K562 (cell line): ENCODE results near the gene MAP3K6. TPM values are rescaled to one million over a fixed set of nuclear protein-coding genes. Genes with fewer than 3 reads are reported as not detected.

Experiments
- ATAC-seq: fragments of 200-7000 bp; cut with Tn5 transposase; 3 replicates; pipeline ENCODE4 v1.9.1; 2020; ENCODE audit warnings: moderate library complexity
- BruUV-seq: library from RNA; stranded (reverse); fragments of 400-500 nt; replicated peaks from 2 replicates; lab custom pipeline; 2021; lab: Mats Ljungman, UMichigan
- CTCF ChIA-PET: fragments of 300-600 bp; formaldehyde crosslinking; extraction: SDS; loops from one replicate; lab custom pipeline; 2021; ENCODE audit warnings: low intra/inter-chr PET ratio; lab: Yijun Ruan, JAX
- POLR2A ChIA-PET: fragments of 300-600, 350-650 bp; sonication (Branson Sonifier 250); formaldehyde crosslinking; extraction: SDS; loops from one replicate; lab custom pipeline; 2021; ENCODE audit warnings: antibody characterized with exemption, inconsistent platforms; lab: Yijun Ruan, JAX
- DNase-seq, 4 experiments: peaks; one replicate each; pipeline versions ENCODE4 v3.0.0 to v3.0.0-alpha.2; 2011 to 2018; ENCODE audit warnings: low spot score in 3 of 4, mixed read lengths in 3 of 4; ENCODE audit errors: extremely low read depth in 1 of 4
- FAIRE-seq: peaks from 2 replicates; lab custom pipeline; 2011; peaks lifted over from hg19 to GRCh38; lab: Jason Lieb, UNC
- H2AFZ ChIP-seq: 2 replicates; pipeline ENCODE4 v1.6.0; 2011; ENCODE audit warnings: low read depth, low read length, control low read depth, inconsistent platforms
- H3K27ac ChIP-seq: fragments of 200-600 bp; 3 replicates; pipeline ENCODE4 v1.8.0; 2011; ENCODE audit warnings: low read depth, mild to moderate bottlenecking, control low read depth, inconsistent platforms, low read length, moderate library complexity, mixed read lengths; ENCODE audit errors: extremely low read depth
- H3K27me3 ChIP-seq, 2 experiments: fragments of 300-600 bp in 1 of 2; 2 replicates in 1 of 2; 3 replicates in 1 of 2; pipeline versions ENCODE4 v1.6.0 to v1.8.0; 2011; ENCODE audit warnings: inconsistent platforms in 2 of 2, low read length in 2 of 2, mild to moderate bottlenecking in 1 of 2, mixed read lengths in 1 of 2, moderate library complexity in 1 of 2; ENCODE audit not compliant: control insufficient read depth in 2 of 2, insufficient read depth in 2 of 2
- H3K36me3 ChIP-seq: fragments of 300-600 bp; 3 replicates; pipeline ENCODE4 v1.8.0; 2011; ENCODE audit warnings: mild to moderate bottlenecking, low read length, inconsistent platforms; ENCODE audit not compliant: control insufficient read depth, insufficient read depth
- H3K4me1 ChIP-seq, 2 experiments: fragments of 200-600 bp in 1 of 2; replicated peaks in 1 of 2; 2 replicates in 1 of 2; 3 replicates in 1 of 2; pipeline versions ENCODE4 v1.5.1 to v1.8.0; 2011; ENCODE audit warnings: inconsistent platforms in 2 of 2, low read length in 2 of 2, mild to moderate bottlenecking in 1 of 2, mixed read lengths in 1 of 2, moderate library complexity in 1 of 2; ENCODE audit not compliant: control insufficient read depth in 2 of 2, insufficient read depth in 2 of 2
- H3K4me2 ChIP-seq: 2 replicates; pipeline ENCODE4 v1.6.1; 2011; ENCODE audit warnings: low read length, control low read depth, inconsistent platforms, mixed read lengths; ENCODE audit not compliant: insufficient read depth
- H3K4me3 ChIP-seq: fragments of 200-600 bp; sonication (generic), shearing (Covaris generic); 2 replicates; pipeline ENCODE4 v1.5.1; 2016; ENCODE audit warnings: control low read depth, inconsistent platforms
- H3K79me2 ChIP-seq: fragments of 200-600 bp; 3 replicates; pipeline ENCODE4 v1.8.0; 2011; ENCODE audit warnings: low read length, inconsistent platforms; ENCODE audit not compliant: control insufficient read depth, insufficient read depth
- H3K9ac ChIP-seq, 2 experiments: 2 replicates each; pipeline versions ENCODE4 v1.6.0 to v1.6.1; 2011; ENCODE audit warnings: low read depth in 2 of 2, low read length in 2 of 2, control low read depth in 1 of 2, inconsistent platforms in 1 of 2, mild to moderate bottlenecking in 1 of 2, mixed read lengths in 1 of 2; ENCODE audit not compliant: insufficient read depth in 1 of 2
- H3K9me1 ChIP-seq: one replicate; pipeline ENCODE4 v1.6.0; 2011; ENCODE audit warnings: inconsistent platforms, mild to moderate bottlenecking, low read length, moderate library complexity; ENCODE audit not compliant: control insufficient read depth, insufficient read depth
- H3K9me3 ChIP-seq: replicated peaks from 2 replicates; pipeline ENCODE4 v1.5.1; 2011; ENCODE audit warnings: low read depth, low read length, inconsistent platforms; ENCODE audit not compliant: control insufficient read depth, insufficient read depth
- H4K20me1 ChIP-seq: replicated peaks from 2 replicates; pipeline ENCODE4 v1.6.1; 2011; ENCODE audit warnings: low read length, inconsistent platforms, mixed read lengths; ENCODE audit not compliant: control insufficient read depth, insufficient read depth
- HMG20A ChIP-seq: fragments of 450-650 bp; formaldehyde crosslinking; conservative IDR thresholded peaks from 2 replicates; pipeline ENCODE4 v1.4.0; 2020; ENCODE audit warnings: mild to moderate bottlenecking, mixed read lengths
- PHF20 ChIP-seq: fragments of 450-650 bp; IDR thresholded peaks from 2 replicates; pipeline ENCODE4 v1.6.1; 2018; ENCODE audit not compliant: partially characterized antibody
- TCF7L2 ChIP-seq: fragments of 150-350 bp; IDR thresholded peaks from 2 replicates; pipeline ENCODE4 v1.6.1; 2016; ENCODE audit warnings: low read depth, mild to moderate bottlenecking, low read length, moderate library complexity
- TSC22D4 ChIP-seq: fragments of 450-650 bp; IDR thresholded peaks from 2 replicates; pipeline ENCODE4 v1.6.1; 2016; ENCODE audit warnings: missing genetic modification characterization, missing biosample characterization, control low read depth
- ZKSCAN1 ChIP-seq: fragments of 150-350 bp; IDR thresholded peaks from 2 replicates; pipeline ENCODE4 v1.6.1; 2016; ENCODE audit warnings: low read depth, low read length
- ZNF311 ChIP-seq: fragments of 250-450 bp; sonication (Bioruptor Pico); IDR thresholded peaks from 2 replicates; pipeline ENCODE4 v1.4.0; 2020; ENCODE audit warnings: mild to moderate bottlenecking, moderate library complexity
- WGBS: fragments of 100-300 bp; shearing (Covaris generic); methylation state at CpG from one replicate; pipeline ENCODE4 v1.1.6; 2016; ENCODE audit warnings: low coverage, mixed read lengths; ENCODE audit not compliant: insufficient coverage; ENCODE audit errors: missing lambda C conversion rate; 5-methylcytosine and 5-hydroxymethylcytosine counted together
- in situ Hi-C: fragments of 300-500 bp; cut with MboI; formaldehyde crosslinking; loops from 4 replicates; pipeline ENCODE4 v1.15.0; 2018; ENCODE audit warnings: inconsistent platforms, mixed read lengths
- intact Hi-C: fragments of 100-400 bp; cut with micrococcal nuclease; formaldehyde crosslinking; loops from 2 replicates; pipeline ENCODE4 v1.14.2; 2022
- polyA plus RNA-seq, 8 experiments: library from polyadenylated mRNA; depleted of rRNA in 4 of 8; stranded (reverse) in 5 of 8; unstranded in 3 of 8; fragments of >200 nt; fragmentation: Nextera tagmentation in 2 of 8; fragmentation: Illumina TruSeq in 1 of 8; extraction: Ambion mirVana in 2 of 8; extraction: Trizol in 1 of 8; gene quantifications; 2 replicates each; pipeline versions ENCODE4 v1.2.1 to v1.2.3, GENCODE V29; 2011 to 2014; ENCODE audit warnings: inconsistent platforms in 1 of 8, missing spikeins in 1 of 8
- total RNA-seq, 7 experiments: library from RNA; depleted of rRNA in 6 of 7; stranded (reverse); fragments of >200 nt in 6 of 7; fragmentation: Illumina TruSeq in 2 of 7; extraction: Trizol in 2 of 7; gene quantifications; 2 replicates each; pipeline versions ENCODE4 v1.2.1 to v1.2.3, GENCODE V29; 2011 to 2021; ENCODE audit warnings: low replicate concordance in 1 of 7
- TF ChIP-seq, protein P1 (sequence below): sonication (generic); formaldehyde crosslinking; IDR thresholded peaks from 2 replicates; pipeline ENCODE4 v1.4.0; 2020; ENCODE audit warnings: mild to moderate bottlenecking, missing genetic modification reagents
- TF ChIP-seq, protein P2 (sequence below): sonication (generic); formaldehyde crosslinking; IDR thresholded peaks from 2 replicates; pipeline ENCODE4 v1.9.0; 2022; ENCODE audit warnings: mild to moderate bottlenecking, missing genetic modification reagents

MAP3K6 gene
- total and polyA plus RNA-seq, 9 of the 15 experiments (the other 6 are each of a cell fraction or from before 2014, with no cell fraction given): 0.99 to 21.9 (median 7.0) TPM

DNA sequence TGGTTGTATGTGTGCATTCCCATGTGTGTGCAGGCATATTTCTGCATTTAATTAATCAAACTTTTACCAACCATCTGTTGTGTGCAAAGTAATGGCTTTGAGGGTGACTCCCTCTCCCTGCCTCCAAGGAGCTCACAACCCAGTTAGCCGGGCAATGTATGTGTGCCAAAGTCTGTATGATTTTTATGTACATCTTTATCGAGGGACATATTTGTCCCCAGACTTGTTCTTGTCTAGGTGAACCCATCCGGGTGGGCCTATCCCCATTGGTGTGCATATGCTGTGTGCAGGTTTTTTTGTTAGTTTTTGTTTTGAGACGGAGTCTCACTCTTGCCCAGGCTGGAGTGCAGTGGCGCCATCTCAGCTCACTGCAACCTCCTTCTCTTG lies 23.1 kb downstream of the MAP3K6 start:
- FAIRE-seq: no peak

More for the DNA sequence above, 23.1 kb downstream of the MAP3K6 start:
- Histone ChIP-seq H3K4me1 (peaks cover 24 to 40% of the 10 kb centered on the region in 2 experiments), H3K9me3 (no peaks in the 10 kb centered on the region), H3K9me1 (no peaks in the 10 kb centered on the region), H4K20me1 (no peaks in the 10 kb centered on the region), H3K4me2 (peak overlapping the region; percentile 72), H3K27me3 (no peaks in the 10 kb centered on the region), H3K9ac (peak overlapping the region in 1 of 2 experiments; percentile 81; a peak in 2 of 4 replicates), H2AFZ (peak overlapping the region; percentile 71; the same call in 1 of the 2 replicates), H3K4me3 (no peak overlapping the region), H3K36me3 (no peaks in the 10 kb centered on the region), H3K79me2 (no peaks in the 10 kb centered on the region; the same call in 2 of the 3 replicates), H3K27ac (peak overlapping the region; percentile 38; the same call in 1 of the 3 replicates)
- intact Hi-C loops: no loop called here
- in situ Hi-C loops: no loop called here
- ATAC-seq: no peak
- BruUV-seq: no TSS peak
- CTCF ChIA-PET: no interaction called here
- TF ChIP-seq, protein P1, sequence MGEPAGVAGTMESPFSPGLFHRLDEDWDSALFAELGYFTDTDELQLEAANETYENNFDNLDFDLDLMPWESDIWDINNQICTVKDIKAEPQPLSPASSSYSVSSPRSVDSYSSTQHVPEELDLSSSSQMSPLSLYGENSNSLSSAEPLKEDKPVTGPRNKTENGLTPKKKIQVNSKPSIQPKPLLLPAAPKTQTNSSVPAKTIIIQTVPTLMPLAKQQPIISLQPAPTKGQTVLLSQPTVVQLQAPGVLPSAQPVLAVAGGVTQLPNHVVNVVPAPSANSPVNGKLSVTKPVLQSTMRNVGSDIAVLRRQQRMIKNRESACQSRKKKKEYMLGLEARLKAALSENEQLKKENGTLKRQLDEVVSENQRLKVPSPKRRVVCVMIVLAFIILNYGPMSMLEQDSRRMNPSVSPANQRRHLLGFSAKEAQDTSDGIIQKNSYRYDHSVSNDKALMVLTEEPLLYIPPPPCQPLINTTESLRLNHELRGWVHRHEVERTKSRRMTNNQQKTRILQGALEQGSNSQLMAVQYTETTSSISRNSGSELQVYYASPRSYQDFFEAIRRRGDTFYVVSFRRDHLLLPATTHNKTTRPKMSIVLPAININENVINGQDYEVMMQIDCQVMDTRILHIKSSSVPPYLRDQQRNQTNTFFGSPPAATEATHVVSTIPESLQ (CRISPR knock-in tag): no peak
- TF ChIP-seq ZKSCAN1 (no peak), TCF7L2 (no peak), HMG20A (no peak), ZNF311 (CRISPR knock-in tag) (no peak), TSC22D4 (tag) (no peak), PHF20 (peak; percentile 2)
- TF ChIP-seq, protein P2, sequence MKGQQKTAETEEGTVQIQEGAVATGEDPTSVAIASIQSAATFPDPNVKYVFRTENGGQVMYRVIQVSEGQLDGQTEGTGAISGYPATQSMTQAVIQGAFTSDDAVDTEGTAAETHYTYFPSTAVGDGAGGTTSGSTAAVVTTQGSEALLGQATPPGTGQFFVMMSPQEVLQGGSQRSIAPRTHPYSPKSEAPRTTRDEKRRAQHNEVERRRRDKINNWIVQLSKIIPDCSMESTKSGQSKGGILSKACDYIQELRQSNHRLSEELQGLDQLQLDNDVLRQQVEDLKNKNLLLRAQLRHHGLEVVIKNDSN (CRISPR knock-in tag): no peak
- DNase-seq: no peak
- 67% methylated on average over 5 of the region's 5 CpGs for WGBS
- POLR2A ChIA-PET: interaction anchor here (0.7 to 1.3 kb wide), 4 partner anchors 8 to 21 kb away, joined by 3 to 4 read pairs (median 4); partner anchors contain the start of gene TMEM222
